HCT116 (cell line): ENCODE results near the gene HUNK.

Experiments
- CEBPB ChIP-seq: IDR thresholded peaks from 2 replicates; pipeline ENCODE4 v1.6.1; 2012; ENCODE audit warnings: low read depth
- EGR1 ChIP-seq: IDR thresholded peaks from 2 replicates; pipeline ENCODE4 v1.6.1; 2012; ENCODE audit warnings: low read depth
- EZH2 ChIP-seq: fragments of 200-600 bp; sonication (generic); IDR thresholded peaks from 2 replicates; pipeline ENCODE4 v1.6.1; 2017; ENCODE audit warnings: antibody characterized with exemption, mixed run types
- JUND ChIP-seq: IDR thresholded peaks from 2 replicates; pipeline ENCODE4 v1.6.1; 2012
- POLR2A ChIP-seq: IDR thresholded peaks from 2 replicates; pipeline ENCODE4 v1.7.0; 2011; ENCODE audit warnings: borderline replicate concordance; ENCODE audit not compliant: insufficient read depth, insufficient read length; ENCODE audit errors: extremely low read depth
- POLR2AphosphoS5 ChIP-seq: IDR thresholded peaks from 2 replicates; pipeline ENCODE4 v1.6.1; 2011; ENCODE audit warnings: mild to moderate bottlenecking, low read depth, low read length, moderate library complexity
- RAD21 ChIP-seq: IDR thresholded peaks from 2 replicates; pipeline ENCODE4 v1.6.1; 2012; ENCODE audit warnings: low read depth, mild to moderate bottlenecking
- SIN3A ChIP-seq: IDR thresholded peaks from 2 replicates; pipeline ENCODE4 v1.6.1; 2012; ENCODE audit warnings: low read depth
- SP1 ChIP-seq: IDR thresholded peaks from 2 replicates; pipeline ENCODE4 v1.6.1; 2012; ENCODE audit warnings: low read depth
- YY1 ChIP-seq: IDR thresholded peaks from 2 replicates; pipeline ENCODE4 v1.6.1; 2011; ENCODE audit warnings: low read length, low read depth, moderate library complexity, mild to moderate bottlenecking; ENCODE audit not compliant: insufficient replicate concordance; ENCODE audit errors: extremely low read depth
- ZFX ChIP-seq: fragments of 450-650 bp; IDR thresholded peaks from 2 replicates; pipeline ENCODE4 v1.6.1; 2017
- ZNF274 ChIP-seq: fragments of 200-500 bp; sonication (Bioruptor generic); IDR thresholded peaks from 2 replicates; pipeline ENCODE4 v1.6.1; 2014; ENCODE audit warnings: mild to moderate bottlenecking, low read depth, low read length, inconsistent platforms
- TF ChIP-seq, protein P1 (sequence below), 3 experiments: fragments of 200-600 bp in 1 of 3; sonication (generic) in 1 of 3; IDR thresholded peaks in 2 of 3; conservative IDR thresholded peaks in 1 of 3; 2 replicates each; pipeline ENCODE4 v1.5.1; 2012 to 2017; ENCODE audit warnings: low read depth in 2 of 3, low read length in 2 of 3, antibody characterized with exemption in 1 of 3, borderline replicate concordance in 1 of 3, control low read depth in 1 of 3, mild to moderate bottlenecking in 1 of 3, mixed read lengths in 1 of 3, mixed run types in 1 of 3, moderate library complexity in 1 of 3; ENCODE audit not compliant: insufficient read depth in 1 of 3
- TF ChIP-seq, protein P2 (sequence below): IDR thresholded peaks from 2 replicates; pipeline ENCODE4 v1.6.1; 2012; ENCODE audit warnings: low read depth

DNA sequence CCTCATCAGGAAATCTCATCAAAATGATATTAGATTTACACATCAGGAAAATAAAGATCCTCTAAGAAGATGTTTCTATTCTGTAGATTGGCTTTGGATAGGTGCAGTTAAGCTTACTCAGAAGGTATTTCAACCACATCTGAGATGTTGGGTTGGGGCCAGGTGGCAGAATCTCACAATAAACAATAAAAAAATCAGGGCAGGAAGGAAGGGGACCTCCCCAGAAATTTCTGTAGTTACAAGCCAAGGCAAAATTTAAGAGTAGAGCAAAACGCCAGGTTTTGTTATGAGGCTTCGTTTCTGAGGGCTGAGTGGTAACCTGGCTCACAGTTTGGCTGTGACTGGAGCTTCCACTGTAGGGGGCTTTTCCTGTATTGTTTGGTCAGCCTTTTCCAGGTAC is 84.8 kb downstream of the HUNK start:
- TF ChIP-seq EGR1 (no peak), POLR2A (no peak), EZH2 (no peak), CEBPB (no peak), SP1 (no peak), JUND (no peak), ZNF274 (no peak), SIN3A (no peak), RAD21 (no peak), ZFX (no peak), POLR2AphosphoS5 (no peak), YY1 (no peak)
- TF ChIP-seq, protein P1, sequence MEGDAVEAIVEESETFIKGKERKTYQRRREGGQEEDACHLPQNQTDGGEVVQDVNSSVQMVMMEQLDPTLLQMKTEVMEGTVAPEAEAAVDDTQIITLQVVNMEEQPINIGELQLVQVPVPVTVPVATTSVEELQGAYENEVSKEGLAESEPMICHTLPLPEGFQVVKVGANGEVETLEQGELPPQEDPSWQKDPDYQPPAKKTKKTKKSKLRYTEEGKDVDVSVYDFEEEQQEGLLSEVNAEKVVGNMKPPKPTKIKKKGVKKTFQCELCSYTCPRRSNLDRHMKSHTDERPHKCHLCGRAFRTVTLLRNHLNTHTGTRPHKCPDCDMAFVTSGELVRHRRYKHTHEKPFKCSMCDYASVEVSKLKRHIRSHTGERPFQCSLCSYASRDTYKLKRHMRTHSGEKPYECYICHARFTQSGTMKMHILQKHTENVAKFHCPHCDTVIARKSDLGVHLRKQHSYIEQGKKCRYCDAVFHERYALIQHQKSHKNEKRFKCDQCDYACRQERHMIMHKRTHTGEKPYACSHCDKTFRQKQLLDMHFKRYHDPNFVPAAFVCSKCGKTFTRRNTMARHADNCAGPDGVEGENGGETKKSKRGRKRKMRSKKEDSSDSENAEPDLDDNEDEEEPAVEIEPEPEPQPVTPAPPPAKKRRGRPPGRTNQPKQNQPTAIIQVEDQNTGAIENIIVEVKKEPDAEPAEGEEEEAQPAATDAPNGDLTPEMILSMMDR (IDR thresholded peaks at IDR 0.05 in 2 of 3, conservative IDR thresholded peaks at IDR 0.05 in 1 of 3; ENCODE audit: borderline replicate concordance in 1 of 3, insufficient read depth in 1 of 3, low read depth in 2 of 3, low read length in 2 of 3): no peak
- TF ChIP-seq, protein P2, sequence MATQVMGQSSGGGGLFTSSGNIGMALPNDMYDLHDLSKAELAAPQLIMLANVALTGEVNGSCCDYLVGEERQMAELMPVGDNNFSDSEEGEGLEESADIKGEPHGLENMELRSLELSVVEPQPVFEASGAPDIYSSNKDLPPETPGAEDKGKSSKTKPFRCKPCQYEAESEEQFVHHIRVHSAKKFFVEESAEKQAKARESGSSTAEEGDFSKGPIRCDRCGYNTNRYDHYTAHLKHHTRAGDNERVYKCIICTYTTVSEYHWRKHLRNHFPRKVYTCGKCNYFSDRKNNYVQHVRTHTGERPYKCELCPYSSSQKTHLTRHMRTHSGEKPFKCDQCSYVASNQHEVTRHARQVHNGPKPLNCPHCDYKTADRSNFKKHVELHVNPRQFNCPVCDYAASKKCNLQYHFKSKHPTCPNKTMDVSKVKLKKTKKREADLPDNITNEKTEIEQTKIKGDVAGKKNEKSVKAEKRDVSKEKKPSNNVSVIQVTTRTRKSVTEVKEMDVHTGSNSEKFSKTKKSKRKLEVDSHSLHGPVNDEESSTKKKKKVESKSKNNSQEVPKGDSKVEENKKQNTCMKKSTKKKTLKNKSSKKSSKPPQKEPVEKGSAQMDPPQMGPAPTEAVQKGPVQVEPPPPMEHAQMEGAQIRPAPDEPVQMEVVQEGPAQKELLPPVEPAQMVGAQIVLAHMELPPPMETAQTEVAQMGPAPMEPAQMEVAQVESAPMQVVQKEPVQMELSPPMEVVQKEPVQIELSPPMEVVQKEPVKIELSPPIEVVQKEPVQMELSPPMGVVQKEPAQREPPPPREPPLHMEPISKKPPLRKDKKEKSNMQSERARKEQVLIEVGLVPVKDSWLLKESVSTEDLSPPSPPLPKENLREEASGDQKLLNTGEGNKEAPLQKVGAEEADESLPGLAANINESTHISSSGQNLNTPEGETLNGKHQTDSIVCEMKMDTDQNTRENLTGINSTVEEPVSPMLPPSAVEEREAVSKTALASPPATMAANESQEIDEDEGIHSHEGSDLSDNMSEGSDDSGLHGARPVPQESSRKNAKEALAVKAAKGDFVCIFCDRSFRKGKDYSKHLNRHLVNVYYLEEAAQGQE: no peak
